NCI-H146 (cell line): ENCODE results near the gene STAMBP.
"Not testable (repeated sequence)": the region's sequence is repeated elsewhere in the genome, so short reads cannot be mapped to it uniquely, and the experiment has no call there.

ENCODE experiments used
- DNase-seq: peaks from one replicate; lab custom pipeline; 2025; lab: John Stamatoyannopoulos, UW

Gene STAMBP

DNA sequence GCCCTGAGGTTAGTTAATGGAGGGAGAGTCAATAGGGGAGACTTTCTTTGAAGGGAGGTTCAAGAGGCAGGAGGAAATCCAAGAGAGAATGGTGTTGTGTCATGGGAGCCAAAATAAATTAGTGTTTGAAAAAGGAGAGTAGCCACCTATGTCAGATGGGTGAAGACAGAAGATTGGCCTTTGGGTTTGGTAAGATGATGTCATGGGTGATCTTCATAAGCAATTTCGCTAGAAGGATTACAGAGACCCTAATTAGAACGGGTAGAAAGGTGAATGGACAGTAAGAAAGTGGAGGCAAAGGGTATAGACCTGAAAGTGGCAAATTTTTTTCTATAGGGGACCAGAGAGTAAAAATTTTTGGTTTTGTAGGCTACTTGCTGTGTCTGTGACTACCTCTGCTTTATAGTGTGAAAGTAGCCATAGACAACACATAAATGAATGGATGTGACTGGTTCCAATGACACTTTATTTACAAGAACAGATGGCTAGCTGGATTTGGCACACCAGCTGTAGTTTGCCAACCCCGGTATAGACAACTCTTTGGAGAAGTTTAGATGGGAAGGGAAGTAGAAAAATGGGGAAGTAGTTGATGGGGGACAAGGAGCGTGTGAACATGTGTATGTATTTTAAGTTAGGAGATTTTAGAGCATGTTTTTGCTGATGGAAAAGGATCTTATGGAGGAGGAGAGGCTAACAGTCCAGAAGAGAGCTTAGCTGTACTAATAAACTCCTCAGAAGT, 9.3 kb downstream of the STAMBP start:
- no peak for DNase-seq

GRCh38 chr2:73838889-73839534, 10.3 kb downstream of the STAMBP start:
- DNase-seq: no peak

- no peak for DNase-seq
These were observed 11.1 kb downstream of the STAMBP start for GRCh38 chr2:73839653-73840411.

DNA sequence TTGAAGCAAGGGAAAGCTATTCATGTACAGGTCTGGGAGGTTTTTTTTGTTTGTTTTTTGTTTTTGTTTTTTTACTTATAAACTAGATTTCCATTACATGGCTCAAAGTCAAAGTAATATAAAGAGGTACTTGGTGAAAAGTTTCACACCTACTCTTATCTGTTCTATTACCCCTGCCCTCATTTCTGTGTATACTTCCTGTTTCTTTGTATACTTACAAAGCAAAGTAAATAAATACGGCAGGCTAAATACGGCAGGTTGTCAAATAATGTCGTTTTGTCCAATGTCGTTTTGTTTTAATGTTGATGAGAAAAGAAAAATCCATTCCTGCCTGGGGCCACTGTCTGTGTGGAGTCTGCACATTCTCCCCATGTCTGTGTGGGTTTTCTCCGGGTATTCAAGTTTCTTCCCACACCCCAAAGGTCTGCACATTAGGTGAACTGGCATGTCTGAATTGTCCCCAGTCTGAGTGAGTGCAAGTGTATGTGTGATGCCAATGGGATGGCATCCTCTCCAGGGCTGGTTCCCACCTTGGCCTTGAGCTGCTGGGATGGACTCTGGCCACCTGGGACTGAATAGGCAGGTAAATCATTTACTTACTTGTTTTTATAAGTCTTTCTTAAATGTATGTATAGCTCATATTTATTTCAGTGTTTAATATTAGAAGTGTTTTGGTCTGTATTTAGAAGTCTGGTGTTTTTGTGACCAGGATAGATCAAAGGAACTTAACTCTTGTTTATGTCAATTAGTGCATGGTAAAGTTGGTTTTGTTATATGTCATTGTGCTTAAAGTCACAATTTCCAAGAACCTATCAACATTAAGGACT, 13.4 kb downstream of the STAMBP start:
- DNase-seq: no peak

- no peak for DNase-seq
These were observed 13.9 kb downstream of the STAMBP start for GRCh38 chr2:73842739-73843019.

DNA sequence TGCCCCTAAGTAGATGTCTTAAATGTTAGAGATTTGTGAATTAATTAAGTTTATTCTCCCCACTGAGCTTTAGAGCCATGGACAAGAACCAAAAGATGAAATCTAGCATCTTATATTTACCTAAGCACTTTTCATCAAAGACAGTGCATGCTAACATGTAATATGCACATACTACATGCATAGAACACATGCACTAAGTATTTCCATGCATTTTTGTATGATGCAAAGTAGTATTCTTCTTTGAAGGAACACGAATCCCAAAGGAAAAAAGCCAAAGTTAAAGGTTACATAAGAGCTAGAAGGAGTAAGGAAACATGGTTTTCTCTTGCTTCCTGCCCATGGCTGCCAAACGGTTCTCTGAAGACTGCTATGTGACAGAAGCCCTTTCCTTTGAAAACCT, 15.3 kb downstream of the STAMBP start:
- no peak for DNase-seq

GRCh38 chr2:73850009-73850408, 21.2 kb downstream of the STAMBP start:
- peak; percentile 87 for DNase-seq

- no peak for DNase-seq
These were observed 22.5 kb downstream of the STAMBP start for GRCh38 chr2:73851274-73851673.

DNA sequence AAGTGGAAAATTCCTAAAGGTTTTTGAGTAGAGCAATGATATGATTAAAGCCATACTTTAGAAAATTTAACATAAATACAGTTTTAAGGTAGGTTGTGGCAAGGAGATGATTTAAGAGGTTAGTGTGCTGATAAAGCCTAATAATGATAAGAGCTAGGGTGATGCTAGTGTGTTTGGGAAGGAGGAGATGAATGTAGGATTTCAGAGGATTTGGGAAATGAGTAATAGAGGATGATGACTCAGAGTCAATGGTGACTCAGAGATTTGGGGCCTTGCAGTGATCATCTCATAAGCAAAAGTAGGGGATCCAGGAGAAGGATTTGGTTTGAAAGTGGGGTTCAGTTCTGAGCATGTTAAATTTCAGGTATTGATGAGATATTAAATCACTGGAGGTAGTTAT, 23.3 kb downstream of the STAMBP start:
- no peak for DNase-seq

GRCh38 chr2:73855526-73855925, 26.8 kb downstream of the STAMBP start:
- no peak for DNase-seq

GRCh38 chr2:73856214-73856613, 27.5 kb downstream of the STAMBP start:
- no peak for DNase-seq

- DNase-seq: no peak
These were observed 31.2 kb downstream of the STAMBP start for GRCh38 chr2:73859721-73860586.

- DNase-seq: no peak
These were observed 34.2 kb downstream of the STAMBP start for GRCh38 chr2:73862987-73863386.

DNA sequence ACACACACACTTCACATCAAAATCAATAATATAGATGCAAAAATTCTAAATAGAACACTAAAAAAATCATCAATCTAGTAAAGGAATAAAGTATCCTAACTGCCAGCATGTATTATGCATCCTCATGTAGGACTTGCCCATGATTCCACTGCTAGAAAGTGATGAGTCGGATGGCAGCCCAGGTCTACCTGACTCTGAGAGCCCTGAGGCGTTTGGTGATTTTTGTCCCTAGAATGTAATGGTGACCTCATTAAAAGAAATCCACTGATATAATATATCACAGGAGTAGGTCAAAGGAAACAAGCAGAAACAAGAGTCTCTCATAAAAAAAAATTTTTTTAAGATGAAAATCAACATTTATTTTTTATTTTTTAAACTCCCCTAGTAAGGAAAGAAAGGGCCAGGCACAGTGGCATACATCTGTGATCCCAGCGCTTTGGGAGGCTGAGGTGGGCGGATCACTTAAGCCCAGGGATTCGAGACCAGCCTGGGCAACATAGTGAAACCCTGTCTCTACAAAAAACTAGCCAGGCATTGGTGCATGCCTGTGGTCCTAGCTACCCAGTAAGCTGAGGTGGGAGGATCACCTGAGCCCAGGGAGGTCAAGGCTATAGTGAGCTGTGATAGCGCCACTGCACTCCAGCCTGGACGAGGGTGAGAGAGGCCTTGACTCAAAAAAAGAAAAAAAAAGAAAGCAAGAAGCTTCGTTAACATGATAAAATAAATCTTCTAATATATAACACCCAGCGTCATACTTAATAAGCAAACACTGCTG, 39.6 kb downstream of the STAMBP start:
- DNase-seq: no peak

DNA sequence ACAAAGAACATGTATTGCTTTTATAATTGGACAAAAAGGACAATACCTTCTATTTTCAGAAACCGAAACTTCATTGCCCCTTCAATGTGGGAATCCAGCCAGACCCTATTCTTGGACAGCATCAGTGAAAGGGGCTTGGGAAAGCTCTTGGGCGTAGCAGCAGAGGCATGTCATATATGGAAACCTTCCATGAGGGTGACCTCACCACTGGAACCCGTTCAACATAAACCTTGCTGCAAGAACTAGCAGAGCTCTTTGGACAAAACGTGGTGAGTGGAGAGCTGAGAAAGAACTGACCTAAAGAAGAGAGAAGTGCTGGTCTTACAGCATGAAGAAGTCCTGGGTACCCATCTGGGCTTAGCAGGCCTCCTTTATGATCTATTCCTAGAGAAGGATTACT, 41.3 kb downstream of the STAMBP start:
- DNase-seq: no peak

DNA sequence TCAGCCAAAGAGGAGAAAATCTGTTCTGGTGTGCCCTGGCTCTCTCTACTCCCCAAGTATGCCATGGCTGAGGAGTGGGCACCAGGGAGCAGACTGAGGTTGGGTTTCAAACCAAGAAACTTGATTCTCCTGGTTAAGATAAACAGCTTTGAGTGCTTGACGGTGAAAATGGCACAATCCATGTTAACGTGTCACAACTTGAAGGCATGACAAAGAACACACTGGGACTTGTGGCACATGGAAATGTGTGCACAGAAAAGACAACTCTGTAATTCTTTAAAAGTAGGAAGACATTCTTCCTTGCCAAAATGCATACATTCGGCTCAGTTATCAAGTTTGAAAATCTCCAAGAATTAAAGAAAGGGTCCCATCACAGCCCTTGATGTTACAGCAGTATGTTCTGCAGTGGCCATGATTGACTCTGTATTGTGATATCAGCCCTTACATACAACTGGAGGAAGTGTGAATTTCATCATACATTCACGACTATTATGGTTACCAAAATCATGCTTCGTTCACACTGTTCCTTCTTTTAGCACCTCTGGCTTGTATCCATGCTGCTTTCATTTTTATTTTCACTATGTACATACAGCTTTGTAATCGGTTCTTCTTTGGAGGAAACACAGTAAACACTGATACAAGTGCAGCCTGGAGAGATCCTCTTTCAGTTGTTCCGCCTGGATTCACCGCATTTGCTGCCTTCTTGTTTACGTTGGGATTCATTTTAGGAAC, 48.5 kb downstream of the STAMBP start:
- DNase-seq: no peak

GRCh38 chr2:73877984-73878383, 49.2 kb downstream of the STAMBP start:
- DNase-seq: not testable (repeated sequence)

- DNase-seq: no peak
These were observed 56.6 kb downstream of the STAMBP start for GRCh38 chr2:73885406-73885805.

GRCh38 chr2:73886357-73886756, 57.6 kb downstream of the STAMBP start:
- DNase-seq: no peak
